Effector CD4-positive, alpha-beta T cell (primary cell): ENCODE data around the gene SPANXN4. TPM values are rescaled to one million over a fixed set of nuclear protein-coding genes. Genes with fewer than 3 reads are reported as not detected.

ENCODE experiments used
- DNase-seq: peaks from one replicate; pipeline ENCODE4 v3.0.0-alpha.2; 2020
- total RNA-seq: gene quantifications from one replicate; lab custom pipeline; 2026; lab: John Stamatoyannopoulos, UW

The SPANXN4 gene
- total RNA-seq: not detected

GRCh38 chrX:143025628-143026027, at the start of gene SPANXN4:
TSS of gene SPANXN4 (plus strand) at chrX:143025928. CDS start at chrX:143026015, 87 bp downstream.
- no peak for DNase-seq

GRCh38 chrX:142977128-142977914, 48.4 kb upstream of the SPANXN4 start:
- DNase-seq: no peak

GRCh38 chrX:142978130-142978684, 47.5 kb upstream of the SPANXN4 start:
- no peak for DNase-seq

GRCh38 chrX:142982679-142983078, 43.0 kb upstream of the SPANXN4 start:
- DNase-seq: no peak

DNA sequence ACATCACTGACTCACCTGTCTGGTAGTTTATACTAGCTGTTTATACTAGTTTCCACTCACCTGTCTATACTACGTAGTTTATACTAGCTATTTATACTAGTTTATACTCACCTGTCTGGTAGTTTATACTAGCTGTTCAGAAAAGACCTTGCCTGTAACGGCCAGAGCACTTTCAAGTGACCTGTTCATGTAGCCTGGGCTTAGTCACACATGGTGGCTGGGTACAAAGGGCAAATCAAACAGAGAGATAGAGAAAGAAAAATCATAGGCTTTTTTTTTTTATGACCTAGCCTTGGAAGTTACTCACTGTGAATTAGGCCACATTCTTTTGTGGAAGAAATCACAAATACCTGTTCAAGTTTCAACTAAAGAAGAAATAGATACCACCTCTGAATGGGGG, 30.7 kb upstream of the SPANXN4 start:
- DNase-seq: no peak

GRCh38 chrX:142998447-142999198, 27.1 kb upstream of the SPANXN4 start:
- DNase-seq: no peak

- no peak for DNase-seq
These were observed 26.5 kb upstream of the SPANXN4 start for GRCh38 chrX:142999199-142999701.

GRCh38 chrX:143002206-143002605, 23.5 kb upstream of the SPANXN4 start:
- no peak for DNase-seq

GRCh38 chrX:143017272-143017671, 8.5 kb upstream of the SPANXN4 start:
- no peak for DNase-seq

DNA sequence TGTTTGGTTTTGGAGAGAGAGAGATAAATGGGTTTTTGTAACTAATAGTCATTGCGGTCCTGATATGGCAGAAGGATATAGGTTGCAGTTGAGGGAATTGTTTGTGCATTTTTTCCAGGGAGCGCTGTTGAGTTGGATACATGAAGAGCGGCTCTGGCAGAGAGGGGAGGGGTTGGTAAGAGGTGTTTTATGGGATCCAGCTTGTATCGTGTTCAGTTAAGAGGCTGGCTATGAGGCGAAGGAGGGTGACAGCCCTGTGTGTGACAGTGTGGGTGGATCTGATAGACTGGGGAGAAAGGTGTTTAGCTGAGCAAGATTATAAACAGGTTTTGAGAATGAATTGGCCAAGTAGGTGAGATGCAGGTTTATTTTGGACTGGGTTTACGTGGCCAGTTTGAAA, 1.5 kb downstream of the SPANXN4 start:
- no peak for DNase-seq

DNA sequence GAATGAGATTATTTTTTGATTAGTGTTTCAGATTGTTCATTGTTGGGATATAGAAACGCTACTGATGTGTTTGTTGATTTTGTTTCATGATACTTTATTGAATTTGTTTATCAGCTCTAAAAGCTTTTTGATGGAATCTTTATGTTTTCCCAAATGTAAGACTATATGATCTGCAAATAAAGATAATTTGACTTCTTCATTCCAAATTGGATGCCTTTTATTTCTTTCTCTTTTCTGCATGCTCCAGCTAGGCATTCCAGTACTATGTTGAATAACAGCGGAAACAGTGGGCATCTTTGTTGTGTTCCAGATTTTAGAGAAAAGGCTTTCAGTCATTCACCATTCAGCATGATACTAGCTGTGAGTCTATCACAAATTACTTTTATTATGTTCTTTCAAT, 21.8 kb downstream of the SPANXN4 start:
- DNase-seq: no peak

DNA sequence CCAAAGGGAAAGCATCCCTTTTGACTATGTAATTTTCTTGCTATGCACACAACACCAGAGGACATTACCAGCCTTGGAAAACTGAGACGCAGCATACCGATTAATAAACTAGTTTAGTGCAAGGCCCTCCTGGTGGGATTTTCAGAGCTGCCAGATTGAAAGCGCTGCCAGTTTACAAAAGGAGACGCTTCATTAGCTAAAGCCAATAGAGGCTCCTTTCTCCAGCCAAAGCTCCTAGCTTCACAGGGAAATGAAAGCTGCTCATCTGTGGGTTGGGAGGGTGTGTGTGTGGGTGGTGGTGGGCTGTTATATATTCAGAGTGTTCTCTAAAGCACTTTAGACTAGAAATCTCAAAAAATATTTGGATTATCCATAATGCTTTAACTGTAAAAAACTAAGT, 32.4 kb downstream of the SPANXN4 start:
- no peak for DNase-seq

DNA sequence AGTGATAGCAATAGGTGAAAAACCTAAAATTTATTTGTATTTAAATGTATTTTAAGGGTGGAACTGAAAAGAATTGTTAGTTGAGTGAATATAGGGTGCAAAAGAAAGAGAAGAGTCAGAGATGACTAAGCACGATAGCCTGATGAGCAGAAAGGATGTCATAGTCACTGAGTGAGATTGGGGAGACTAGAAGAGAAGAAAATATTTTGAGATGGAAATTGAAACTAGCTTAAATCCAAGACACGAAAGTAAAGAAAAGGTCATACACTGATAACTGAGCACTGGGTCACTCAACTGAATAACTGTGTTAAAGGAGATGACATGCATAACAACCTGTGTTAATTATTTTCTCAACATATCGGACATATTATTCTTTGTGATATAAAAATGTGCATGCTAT, 55.5 kb downstream of the SPANXN4 start:
- DNase-seq: no peak

DNA sequence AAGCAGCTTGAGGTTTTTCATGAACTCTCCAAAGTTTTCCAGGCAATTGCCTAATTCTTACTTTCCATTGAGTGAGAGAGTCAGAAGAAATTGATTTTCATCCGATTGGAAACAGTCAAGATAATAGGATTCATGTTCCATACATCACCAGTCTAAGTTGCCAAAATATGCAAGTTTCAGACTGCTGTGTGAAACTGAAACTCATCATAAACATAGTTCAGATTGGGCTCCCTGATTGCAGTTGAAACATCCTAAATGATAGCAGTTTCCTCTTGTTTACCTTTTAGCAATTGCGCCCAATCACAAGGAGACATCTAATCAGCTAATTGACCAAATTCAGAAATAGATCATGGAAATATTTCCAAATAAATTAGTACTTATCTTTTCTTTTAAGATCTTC, 56.8 kb downstream of the SPANXN4 start:
- no peak for DNase-seq
